Chondrocyte (in vitro differentiated cells): ENCODE measurements around the gene TBC1D22B. TPM values are rescaled to one million over a fixed set of nuclear protein-coding genes. Genes with fewer than 3 reads are reported as not detected.

Experiments used
- DNase-seq: peaks from one replicate; pipeline ENCODE4 v3.0.0; 2021; ENCODE audit warnings: mixed read lengths, low spot score
- H3K27ac Mint-ChIP-seq: one replicate; pipeline ENCODE4 v1.8.0; 2021; ENCODE audit warnings: mild to moderate bottlenecking, moderate library complexity, mixed read lengths; ENCODE audit not compliant: unreplicated experiment
- H3K27me3 Mint-ChIP-seq: 2 replicates; pipeline ENCODE4 v1.8.0; 2021; ENCODE audit warnings: low read depth, mixed read lengths
- H3K36me3 Mint-ChIP-seq: 2 replicates; pipeline ENCODE4 v1.8.0; 2021; ENCODE audit warnings: low read depth, mixed read lengths
- H3K4me1 Mint-ChIP-seq: 2 replicates; pipeline ENCODE4 v1.8.0; 2021; ENCODE audit warnings: low read depth, mild to moderate bottlenecking, mixed read lengths
- H3K4me3 Mint-ChIP-seq: one replicate; pipeline ENCODE4 v1.8.0; 2021; ENCODE audit warnings: mild to moderate bottlenecking, moderate library complexity, mixed read lengths; ENCODE audit not compliant: unreplicated experiment
- H3K9me3 Mint-ChIP-seq: 2 replicates; pipeline ENCODE4 v1.8.0; 2021; ENCODE audit warnings: low read depth, mixed read lengths
- CTCF ChIP-seq: fragments of 200-600 bp; sonication (generic); IDR thresholded peaks from 2 replicates; pipeline ENCODE4 v1.5.0; 2021; ENCODE audit warnings: antibody characterized with exemption, mild to moderate bottlenecking, moderate library complexity
- total RNA-seq: library from RNA; stranded (reverse); gene quantifications from 3 replicates; pipeline ENCODE4 v1.2.1, GENCODE V29; 2021

Gene TBC1D22B
- total RNA-seq, 1 donor from 2014 or later, result 11.5 TPM

- Mint-ChIP-seq H3K36me3 (peaks cover 4% of the 10 kb centered on the region), H3K4me3 (no peak overlapping the region), H3K4me1 (peaks cover 16% of the 10 kb centered on the region), H3K9me3 (no peaks in the 10 kb centered on the region), H3K27ac (no peak overlapping the region), H3K27me3 (no peaks in the 10 kb centered on the region)
- no peak for TF ChIP-seq CTCF
- DNase-seq, result no peak
Measured at GRCh38 chr6:37359039-37359438, 101.5 kb downstream of the TBC1D22B start.

DNA sequence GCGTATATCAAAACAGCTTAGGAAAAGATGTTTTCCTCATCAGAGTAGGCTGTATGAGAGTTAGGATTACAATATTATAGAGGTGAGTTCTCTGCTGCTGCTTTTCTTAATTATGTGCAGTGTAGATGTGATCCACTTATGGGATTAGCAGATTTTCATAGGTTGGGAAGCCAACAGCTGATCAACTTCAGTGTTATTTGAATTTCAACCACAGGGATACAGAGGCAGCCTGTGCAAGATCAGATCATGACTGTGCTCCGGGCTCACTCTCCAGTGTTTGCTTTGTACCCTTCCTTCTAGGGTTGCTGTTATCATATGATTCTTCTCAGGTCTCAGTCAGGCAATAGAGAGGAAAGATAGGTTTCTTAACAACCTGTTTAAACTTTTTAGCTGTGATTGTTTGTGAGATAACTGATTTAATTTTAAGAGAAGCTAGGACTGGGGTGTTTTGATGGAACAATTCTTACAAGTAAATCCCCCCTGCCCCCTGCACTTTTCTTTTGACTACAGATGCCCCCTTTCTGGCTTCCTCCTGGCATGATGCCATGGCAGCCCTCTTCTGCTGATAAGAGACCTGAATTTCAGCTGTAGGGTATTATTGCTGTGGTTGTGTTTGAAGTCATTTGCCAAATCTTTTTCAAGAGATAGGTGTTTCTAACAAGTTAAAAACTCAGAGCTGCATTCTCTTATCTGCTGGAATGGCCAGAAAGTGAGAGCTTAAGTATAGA lies 104.7 kb downstream of the TBC1D22B start:
- Mint-ChIP-seq H3K4me1 (peaks cover 10% of the 10 kb centered on the region), H3K36me3 (peaks cover 4% of the 10 kb centered on the region), H3K4me3 (no peak overlapping the region), H3K27ac (no peak overlapping the region), H3K9me3 (no peaks in the 10 kb centered on the region), H3K27me3 (no peaks in the 10 kb centered on the region)
- no peak for TF ChIP-seq CTCF
- DNase-seq, result no peak

- H3K4me1 Mint-ChIP-seq, result peaks cover 30% of the 10 kb centered on the region
- H3K27me3 Mint-ChIP-seq, result no peaks in the 10 kb centered on the region
- H3K36me3 Mint-ChIP-seq, result peaks cover 10% of the 10 kb centered on the region
- H3K4me3 Mint-ChIP-seq, result no peak overlapping the region
- H3K9me3 Mint-ChIP-seq, result no peaks in the 10 kb centered on the region
- no peak overlapping the region for H3K27ac Mint-ChIP-seq
- no peak for DNase-seq
- peak; percentile 76 for TF ChIP-seq CTCF
Measured at GRCh38 chr6:37365791-37366190, 108.2 kb downstream of the TBC1D22B start.

GRCh38 chr6:37366910-37367309 lies 109.3 kb downstream of the TBC1D22B start:
- H3K27ac Mint-ChIP-seq, result no peak overlapping the region
- H3K9me3 Mint-ChIP-seq, result no peaks in the 10 kb centered on the region
- no peak for DNase-seq
- H3K27me3 Mint-ChIP-seq, result no peaks in the 10 kb centered on the region
- peaks cover 7% of the 10 kb centered on the region for H3K36me3 Mint-ChIP-seq
- TF ChIP-seq CTCF, result no peak
- H3K4me1 Mint-ChIP-seq, result peaks cover 42% of the 10 kb centered on the region
- H3K4me3 Mint-ChIP-seq, result no peak overlapping the region

GRCh38 chr6:37368961-37369320 lies 111.4 kb downstream of the TBC1D22B start:
- no peaks in the 10 kb centered on the region for H3K27me3 Mint-ChIP-seq
- H3K4me3 Mint-ChIP-seq, result no peak overlapping the region
- no peaks in the 10 kb centered on the region for H3K9me3 Mint-ChIP-seq
- TF ChIP-seq CTCF, result no peak
- peak overlapping the region; percentile 88 for H3K27ac Mint-ChIP-seq
- peaks cover 7% of the 10 kb centered on the region for H3K36me3 Mint-ChIP-seq
- peaks cover 61% of the 10 kb centered on the region for H3K4me1 Mint-ChIP-seq
- no peak for DNase-seq
